H1 (cell line): ENCODE data around the gene NDUFA12.

Experiments used
- CHD1 ChIP-seq: IDR thresholded peaks from 2 replicates; pipeline ENCODE4 v1.6.1; 2012; ENCODE audit warnings: low read depth, low read length, improper control_type of control experiment
- CREB1 ChIP-seq: IDR thresholded peaks from 2 replicates; pipeline ENCODE4 v1.6.1; 2012; ENCODE audit warnings: inconsistent platforms
- CTCF ChIP-seq, 3 experiments: IDR thresholded peaks; 1 replicate in 2 of 3; 2 replicates in 1 of 3; pipeline versions ENCODE4 v1.5.1 to v1.6.1; 2011; ENCODE audit warnings: low read length in 3 of 3, mild to moderate bottlenecking in 3 of 3, inconsistent platforms in 2 of 3, low read depth in 1 of 3, moderate library complexity in 1 of 3; ENCODE audit not compliant: insufficient read depth in 1 of 3; ENCODE audit errors: control extremely low read depth in 1 of 3
- EP300 ChIP-seq, 2 experiments: IDR thresholded peaks; 1 replicate in 1 of 2; 2 replicates in 1 of 2; pipeline ENCODE4 v1.6.1; 2011 to 2012; ENCODE audit warnings: low read depth in 2 of 2, low read length in 2 of 2, mild to moderate bottlenecking in 2 of 2, borderline replicate concordance in 1 of 2, inconsistent platforms in 1 of 2, moderate library complexity in 1 of 2
- EZH2 ChIP-seq: fragments of 200-600 bp; sonication (generic); IDR thresholded peaks from 2 replicates; pipeline ENCODE4 v1.7.1; 2012; ENCODE audit warnings: low read depth, mild to moderate bottlenecking, moderate library complexity, low read length, inconsistent platforms; ENCODE audit not compliant: severe bottlenecking
- POLR2A ChIP-seq, 2 experiments: IDR thresholded peaks; 1 replicate in 1 of 2; 2 replicates in 1 of 2; pipeline ENCODE4 v1.6.1; 2011; ENCODE audit warnings: low read depth in 2 of 2, low read length in 2 of 2, mild to moderate bottlenecking in 2 of 2; ENCODE audit errors: control extremely low read depth in 1 of 2
- POLR2AphosphoS5 ChIP-seq: IDR thresholded peaks from 2 replicates; pipeline ENCODE4 v1.6.1; 2011; ENCODE audit warnings: low read depth, low read length
- SAP30 ChIP-seq: fragments of 300-600 bp; sonication (generic); IDR thresholded peaks from 2 replicates; pipeline ENCODE4 v1.7.1; 2012; ENCODE audit warnings: low read length, moderate library complexity, mild to moderate bottlenecking, inconsistent platforms; ENCODE audit not compliant: insufficient read depth, insufficient replicate concordance
- TAF1 ChIP-seq: IDR thresholded peaks from 2 replicates; pipeline ENCODE4 v1.6.1; 2011; ENCODE audit warnings: mild to moderate bottlenecking, low read depth, low read length
- TF ChIP-seq, protein P1 (sequence below): IDR thresholded peaks from 2 replicates; pipeline ENCODE4 v1.6.1; 2012; ENCODE audit warnings: low read length, inconsistent platforms

DNA sequence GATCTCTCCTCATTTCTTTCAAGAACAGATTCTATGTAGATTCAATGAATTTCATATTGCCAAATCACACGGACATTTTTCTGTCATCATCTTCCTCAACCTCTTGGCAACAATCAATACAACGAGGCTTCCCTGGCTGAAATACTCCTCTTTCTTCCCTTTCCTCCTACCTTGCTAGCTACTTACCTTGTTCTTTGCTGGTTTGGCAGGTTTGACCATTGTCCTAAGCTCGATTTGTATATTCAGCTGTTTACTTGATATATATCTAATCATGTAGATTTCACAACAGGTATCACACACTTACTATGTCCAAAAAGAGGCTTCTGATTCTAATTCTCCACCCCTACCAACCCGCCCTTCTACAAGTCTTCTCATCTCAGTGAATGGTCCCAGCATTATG, 23.6 kb downstream of the NDUFA12 start:
- no peak for TF ChIP-seq POLR2A (IDR thresholded peaks at IDR 0.05; ENCODE audit: control extremely low read depth in 1 of 2, low read depth in 2 of 2, low read length in 2 of 2)
- TF ChIP-seq POLR2AphosphoS5: no peak
- no peak for TF ChIP-seq EZH2
- no peak for TF ChIP-seq CHD1
- no peak for TF ChIP-seq CTCF (IDR thresholded peaks at IDR 0.05; ENCODE audit: control extremely low read depth in 1 of 3, insufficient read depth in 1 of 3, low read depth in 1 of 3, low read length in 3 of 3)
- no peak for TF ChIP-seq SAP30
- TF ChIP-seq, protein P1, sequence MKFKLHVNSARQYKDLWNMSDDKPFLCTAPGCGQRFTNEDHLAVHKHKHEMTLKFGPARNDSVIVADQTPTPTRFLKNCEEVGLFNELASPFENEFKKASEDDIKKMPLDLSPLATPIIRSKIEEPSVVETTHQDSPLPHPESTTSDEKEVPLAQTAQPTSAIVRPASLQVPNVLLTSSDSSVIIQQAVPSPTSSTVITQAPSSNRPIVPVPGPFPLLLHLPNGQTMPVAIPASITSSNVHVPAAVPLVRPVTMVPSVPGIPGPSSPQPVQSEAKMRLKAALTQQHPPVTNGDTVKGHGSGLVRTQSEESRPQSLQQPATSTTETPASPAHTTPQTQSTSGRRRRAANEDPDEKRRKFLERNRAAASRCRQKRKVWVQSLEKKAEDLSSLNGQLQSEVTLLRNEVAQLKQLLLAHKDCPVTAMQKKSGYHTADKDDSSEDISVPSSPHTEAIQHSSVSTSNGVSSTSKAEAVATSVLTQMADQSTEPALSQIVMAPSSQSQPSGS: no peak
- no peak for TF ChIP-seq CREB1
- TF ChIP-seq EP300 (IDR thresholded peaks at IDR 0.05; ENCODE audit: borderline replicate concordance in 1 of 2, low read depth in 2 of 2, low read length in 2 of 2): no peak
- TF ChIP-seq TAF1: no peak
